HG03520 (cell line): ENCODE measurements around the gene MTF1.
"Not testable (repeated sequence)": the region's sequence is repeated elsewhere in the genome, so short reads cannot be mapped to it uniquely, and the experiment has no call there.

Experiments
- ATAC-seq: cut with Tn5 transposase; IDR thresholded peaks from one replicate; pipeline ENCODE4 v1.9.1; 2021; ENCODE audit warnings: mild to moderate bottlenecking, moderate library complexity; ENCODE audit not compliant: unreplicated experiment

The MTF1 gene

GRCh38 chr1:37794372-37795339 lies 64.7 kb downstream of the MTF1 start:
- ATAC-seq: no peak

GRCh38 chr1:37793773-37794371 lies 65.5 kb downstream of the MTF1 start, which contains the start of gene MANEAL:
TSS of gene MANEAL (plus strand) at chr1:37793847. CDS start at chr1:37794183, 336 bp downstream.
- peak; percentile 54 for ATAC-seq

GRCh38 chr1:37792943-37793686 lies 66.3 kb downstream of the MTF1 start:
- no peak for ATAC-seq

GRCh38 chr1:37782491-37782890 lies 76.9 kb downstream of the MTF1 start:
- ATAC-seq: no peak

- ATAC-seq: no peak
These were observed 80.7 kb downstream of the MTF1 start for GRCh38 chr1:37778654-37779053.

GRCh38 chr1:37776946-37777516 lies 82.4 kb downstream of the MTF1 start:
- no peak for ATAC-seq

- ATAC-seq: not testable (repeated sequence)
These were observed 88.0 kb downstream of the MTF1 start for GRCh38 chr1:37771440-37771839.

GRCh38 chr1:37767488-37767887 lies 91.9 kb downstream of the MTF1 start:
- ATAC-seq: no peak

- no peak for ATAC-seq
These were observed 93.3 kb downstream of the MTF1 start for GRCh38 chr1:37765916-37766664.

GRCh38 chr1:37764888-37765441 lies 94.4 kb downstream of the MTF1 start, which contains the start of gene EPHA10:
TSS of gene EPHA10 (minus strand) at chr1:37765120. CDS start at chr1:37765066, 54 bp downstream.
- no peak for ATAC-seq

GRCh38 chr1:37764414-37764825 lies 95.0 kb downstream of the MTF1 start:
- ATAC-seq: no peak

- no peak for ATAC-seq
These were observed 95.5 kb downstream of the MTF1 start for GRCh38 chr1:37763791-37764413.

GRCh38 chr1:37762516-37762915 lies 96.9 kb downstream of the MTF1 start:
- no peak for ATAC-seq

- no peak for ATAC-seq
These were observed 97.8 kb downstream of the MTF1 start for GRCh38 chr1:37761416-37762095.
